A673 (cell line): ENCODE data around the gene FUNDC2. TPM values are rescaled to one million over a fixed set of nuclear protein-coding genes. Genes with fewer than 3 reads are reported as not detected.

Experiments used
- Bru-seq: library from RNA; stranded (reverse); fragments of 400-500 nt; gene quantifications from one replicate; lab custom pipeline; 2021; lab: Mats Ljungman, UMichigan
- BruChase-seq, 2 experiments: library from RNA; stranded (reverse); fragments of 400-500 nt; gene quantifications; one replicate each; lab custom pipeline; 2021; lab: Mats Ljungman, UMichigan
- BruUV-seq: library from RNA; stranded (reverse); fragments of 400-500 nt; replicated peaks from 2 replicates; lab custom pipeline; 2021; lab: Mats Ljungman, UMichigan
- CTCF ChIA-PET: fragments of 300-600 bp; sonication (Branson Sonifier 250); formaldehyde crosslinking; loops from one replicate; lab custom pipeline; 2022; ENCODE audit warnings: antibody characterized with exemption; lab: Charles Lee
- POLR2A ChIA-PET: fragments of 300-600 bp; sonication (Branson Sonifier 250); formaldehyde crosslinking; loops from one replicate; lab custom pipeline; 2022; ENCODE audit warnings: antibody characterized with exemption; ENCODE audit not compliant: low non-redundant PET; lab: Charles Lee
- DNase-seq: peaks from one replicate; pipeline ENCODE4 v3.0.0-alpha.2; 2015; ENCODE audit warnings: low spot score
- H3K27ac ChIP-seq: fragments of 200-600 bp; sonication (generic); 2 replicates; pipeline ENCODE4 v1.5.1; 2016; ENCODE audit warnings: mixed run types, low read depth, mild to moderate bottlenecking, mixed read lengths, antibody characterized with exemption, low read length; ENCODE audit not compliant: poor library complexity, severe bottlenecking
- H3K27me3 ChIP-seq: fragments of 200-600 bp; sonication (generic); replicated peaks from 2 replicates; pipeline ENCODE4 v1.6.1; 2017; ENCODE audit warnings: mixed run types, low read depth, mild to moderate bottlenecking, mixed read lengths, antibody characterized with exemption, low read length; ENCODE audit not compliant: insufficient read depth, poor library complexity
- H3K36me3 ChIP-seq: fragments of 200-600 bp; sonication (generic); 2 replicates; pipeline ENCODE4 v1.6.1; 2016; ENCODE audit warnings: mixed run types, mild to moderate bottlenecking, mixed read lengths, antibody characterized with exemption, low read length; ENCODE audit not compliant: insufficient read depth, poor library complexity, severe bottlenecking
- H3K4me1 ChIP-seq: fragments of 200-600 bp; sonication (generic); 2 replicates; pipeline ENCODE4 v1.6.1; 2017; ENCODE audit warnings: mixed run types, mild to moderate bottlenecking, mixed read lengths, antibody characterized with exemption, low read length; ENCODE audit not compliant: insufficient read depth, poor library complexity, severe bottlenecking
- H3K4me3 ChIP-seq: fragments of 200-600 bp; sonication (generic); 2 replicates; pipeline ENCODE4 v1.5.1; 2016; ENCODE audit warnings: low read depth, mixed run types, mild to moderate bottlenecking, mixed read lengths, low read length; ENCODE audit not compliant: poor library complexity, severe bottlenecking
- H3K9me3 ChIP-seq: fragments of 200-600 bp; sonication (generic); 2 replicates; pipeline ENCODE4 v1.6.1; 2016; ENCODE audit warnings: mixed run types, low read depth, mild to moderate bottlenecking, mixed read lengths, antibody characterized with exemption, low read length; ENCODE audit not compliant: poor library complexity, severe bottlenecking
- CTCF ChIP-seq: fragments of 300-800, 200-600 bp; sonication (generic); conservative IDR thresholded peaks from 2 replicates; pipeline ENCODE4 v1.5.1; 2017; ENCODE audit warnings: low read depth, mild to moderate bottlenecking, antibody characterized with exemption, low read length, moderate library complexity, mixed read lengths
- EZH2 ChIP-seq: fragments of 200-600 bp; sonication (generic); IDR thresholded peaks from 2 replicates; pipeline ENCODE4 v1.6.1; 2017; ENCODE audit warnings: borderline replicate concordance, low read depth, mild to moderate bottlenecking, mixed read lengths, antibody characterized with exemption, low read length; ENCODE audit not compliant: poor library complexity, severe bottlenecking
- intact Hi-C: fragments of 100-400 bp; cut with micrococcal nuclease; formaldehyde crosslinking; loops from one replicate; pipeline ENCODE4 v1.10.0; 2022; ENCODE audit not compliant: unreplicated experiment
- long read RNA-seq: library from polyadenylated mRNA; stranded (forward); transcript quantifications from one replicate; pipeline ENCODE4 v2.0.0, GENCODE V29; 2022
- total RNA-seq: library from RNA; stranded (reverse); gene quantifications from 2 replicates; pipeline ENCODE4 v1.2.3, GENCODE V29; 2021

FUNDC2 gene, protein sequence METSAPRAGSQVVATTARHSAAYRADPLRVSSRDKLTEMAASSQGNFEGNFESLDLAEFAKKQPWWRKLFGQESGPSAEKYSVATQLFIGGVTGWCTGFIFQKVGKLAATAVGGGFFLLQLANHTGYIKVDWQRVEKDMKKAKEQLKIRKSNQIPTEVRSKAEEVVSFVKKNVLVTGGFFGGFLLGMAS
- total RNA-seq (78.1 and 84.6 TPM in 2 replicates), Bru-seq, nascent RNA (percentile 73 among the genes with signal in this experiment), BruChase-seq, experiment 1, labeled RNA remaining after a 2-hour chase (percentile 58 among the genes with signal in this experiment), BruChase-seq, experiment 2, labeled RNA remaining after a 6-hour chase (percentile 60 among the genes with signal in this experiment)
- long read RNA-seq, full-length matches to known transcripts, result 75 of 77 reads
- long read RNA-seq, partial matches to known transcripts, result 1 of 77 reads
- long read RNA-seq, other reads (novel, unspliced or antisense), result 1 of 77 reads

GRCh38 chrX:155026727-155027508 lies at the start of gene FUNDC2:
FUNDC2 (plus strand) TSS chrX:155026844; CDS start chrX:155026939, 95 bp downstream.
- no peaks in the 10 kb centered on the region for H3K9me3 ChIP-seq
- peak within 1 kb of the TSS; percentile 98 for H3K27ac ChIP-seq
- intact Hi-C loops, result no loop called here
- H3K27me3 ChIP-seq, result no peaks in the 10 kb centered on the region
- POLR2A ChIA-PET, result interaction anchor here (0.6 to 0.7 kb wide), 2 partner anchors 28 to 47 kb away, joined by 6 to 7 read pairs; no protein-coding TSS in a partner anchor
- H3K4me3 ChIP-seq, result peak within 1 kb of the TSS; percentile 67
- DNase-seq, result peak; percentile 94
- TF ChIP-seq CTCF, result no peak
- no TSS peak for BruUV-seq
- CTCF ChIA-PET, result interaction anchor here (0.6 kb wide), 2 partner anchors 42 to 287 kb away, joined by 3 to 6 read pairs; no protein-coding TSS in a partner anchor
- peaks cover 4% of the 10 kb centered on the region for H3K4me1 ChIP-seq
- H3K36me3 ChIP-seq, result no peaks in the 10 kb centered on the region

DNA sequence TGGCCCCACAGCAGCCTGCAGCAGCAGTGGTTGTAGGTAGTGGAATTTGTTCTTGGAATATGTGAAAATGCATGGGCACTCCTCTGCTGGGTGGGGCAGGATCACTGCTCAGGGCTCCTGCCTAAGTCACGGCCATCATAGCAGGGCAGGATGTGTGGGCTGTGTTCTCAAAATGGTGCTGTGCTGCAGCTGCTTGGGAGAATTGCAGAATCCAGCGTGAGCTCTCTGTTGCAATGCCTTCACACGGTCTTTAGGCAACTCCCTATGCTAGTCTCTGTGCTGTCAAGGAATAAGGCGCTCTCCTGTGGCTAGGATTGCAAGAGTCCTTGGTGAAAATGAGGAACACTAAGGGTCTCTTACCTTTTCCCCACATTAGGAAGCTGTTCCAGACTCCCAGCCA lies 47.0 kb upstream of the FUNDC2 start:
- Histone ChIP-seq H3K27me3 (no peaks in the 10 kb centered on the region), H3K4me3 (no peak overlapping the region), H3K27ac (no peak overlapping the region), H3K36me3 (no peaks in the 10 kb centered on the region), H3K4me1 (no peaks in the 10 kb centered on the region), H3K9me3 (no peaks in the 10 kb centered on the region)
- TF ChIP-seq EZH2, result no peak
- no peak for TF ChIP-seq CTCF
- ChIA-PET POLR2A (no interaction called here), CTCF (no interaction called here)
- DNase-seq, result no peak
- intact Hi-C loops, result no loop called here
- BruUV-seq, result no TSS peak

DNA sequence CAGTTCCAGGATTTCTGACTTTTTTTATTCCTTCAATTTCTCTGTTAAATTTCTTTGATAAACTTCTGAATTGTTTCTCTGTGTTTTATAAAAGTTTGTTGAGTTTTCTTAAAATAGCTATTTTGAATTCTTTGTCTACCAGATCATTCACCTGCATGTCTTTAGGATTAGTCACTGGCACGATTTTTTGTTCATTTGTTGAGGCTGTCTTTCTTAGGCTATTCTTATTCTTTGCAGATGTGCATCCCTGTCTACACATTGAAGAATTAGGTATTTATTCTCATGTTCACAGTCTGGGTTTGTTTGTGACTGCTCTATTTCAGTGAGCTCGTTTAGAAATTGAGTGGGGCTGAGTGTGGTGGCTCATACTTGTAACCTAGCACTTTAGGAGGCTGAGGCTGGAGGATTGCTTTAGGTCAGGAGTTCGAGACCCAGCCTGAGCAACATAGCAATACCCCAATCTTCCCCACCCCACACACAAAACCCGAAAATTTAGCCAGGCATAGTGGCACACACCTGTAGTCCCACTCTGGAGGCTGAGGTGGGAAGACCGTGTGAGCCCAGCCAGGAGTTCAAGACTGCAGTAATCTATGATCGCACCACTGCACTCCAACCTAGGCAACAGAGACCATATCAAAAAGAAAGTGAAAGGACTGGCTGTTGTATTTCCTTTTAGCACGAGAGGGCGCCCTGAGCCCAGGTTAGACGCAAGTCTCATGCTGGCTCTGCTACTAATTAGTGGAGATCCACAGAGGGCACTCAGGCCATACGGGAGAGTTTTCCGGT lies 46.1 kb upstream of the FUNDC2 start:
- peak; percentile 80 for DNase-seq
- Histone ChIP-seq H3K27ac (no peak overlapping the region), H3K9me3 (no peaks in the 10 kb centered on the region), H3K36me3 (no peaks in the 10 kb centered on the region), H3K27me3 (no peaks in the 10 kb centered on the region), H3K4me1 (no peaks in the 10 kb centered on the region), H3K4me3 (peak overlapping the region; percentile 44)
- POLR2A ChIA-PET, result interaction anchor here (0.6 kb wide), 1 partner anchor 46 kb away, joined by 7 read pairs; the partner anchor contains the start of gene FUNDC2
- intact Hi-C loops, result loop anchor here (1.0 kb wide), 1 partner anchor 77 kb away; no protein-coding TSS in a partner anchor
- CTCF ChIA-PET, result no interaction called here
- TF ChIP-seq CTCF (peak; percentile 78), EZH2 (no peak)
- BruUV-seq, result no TSS peak
